Pancreas (tissue), 10 donors: ENCODE results near the gene XIST. TPM values are rescaled to one million over a fixed set of nuclear protein-coding genes. Genes with fewer than 3 reads are reported as not detected.

Experiments
- ATAC-seq, 4 donors: fragments of 200-7000 bp; cut with Tn5 transposase; one replicate each; pipeline versions ENCODE4 v1.8.0 to v1.9.1; 2020; ENCODE audit warnings: mild to moderate bottlenecking in 4 of 4, moderate library complexity in 4 of 4
- DNase-seq, 6 donors: peaks; one replicate each; pipeline ENCODE4 v3.0.0-alpha.2; 2020
- FAIRE-seq: peaks from 2 replicates; lab custom pipeline; 2012; peaks lifted over from hg19 to GRCh38; lab: Jason Lieb, UNC
- H3K27ac ChIP-seq, 4 donors: fragments of 200-600 bp; sonication (generic); 1 replicate in 3 of 4; 2 replicates in 1 of 4; pipeline versions ENCODE4 v1.5.0 to v1.8.0; 2020
- H3K27me3 ChIP-seq, 4 donors: fragments of 200-600 bp; one replicate each; pipeline ENCODE4 v1.8.0; 2021
- H3K36me3 ChIP-seq, 3 donors: fragments of 200-600 bp; sonication (generic) in 1 of 3; one replicate each; pipeline versions ENCODE4 v1.5.0 to v1.8.0; 2020 to 2021
- H3K4me1 ChIP-seq, 3 donors: fragments of 200-600 bp; one replicate each; pipeline ENCODE4 v1.8.0; 2021
- H3K4me3 ChIP-seq, 4 donors: fragments of 200-600 bp; sonication (generic) in 2 of 4; one replicate each; pipeline versions ENCODE4 v1.5.0 to v1.8.0; 2020 to 2021
- H3K9me3 ChIP-seq, 4 donors: fragments of 200-600 bp; one replicate each; pipeline ENCODE4 v1.8.0; 2021
- WGBS, 2 donors: extraction: QIAGEN DNeasy Blood & Tissue Kit; methylation state at CpG; one replicate each; pipeline ENCODE4 v1.1.7; 2013; 5-methylcytosine and 5-hydroxymethylcytosine counted together
- intact Hi-C, 3 donors: fragments of 100-400 bp; cut with DNase I; formaldehyde crosslinking; loops; one replicate each; pipeline versions ENCODE4 v1.11.1 to v1.14.2; 2022
- polyA plus RNA-seq, 2 donors: library from polyadenylated mRNA; stranded (reverse); fragments of 200-250 nt; gene quantifications; one replicate each; pipeline ENCODE4 v1.2.3, GENCODE V29; 2013
- total RNA-seq, 6 donors: library from RNA; stranded (reverse); fragmentation: NEBNext Ultra II Directional in 4 of 6; extraction: Animal tissue kit (Norgen Biotek cat#: 25700) in 4 of 6; gene quantifications; one replicate each; pipeline versions ENCODE4 v1.2.1 to v1.2.4, GENCODE V29; 2021 to 2023
- TF ChIP-seq, protein P1 (sequence below), 4 donors: fragments of 200-600 bp; sonication (generic) in 3 of 4; IDR thresholded peaks; one replicate each; pipeline versions ENCODE4 v1.5.0 to v1.8.0; 2021; ENCODE audit warnings: antibody characterized with exemption in 4 of 4
- donor health status: healthy with polysubstance abuse.
- donor health status: DM: no; HTN: no; CAD: no; lungs with moderate emphysema.
- donor health status: DM: no; HTN: no; CAD: no.
- donor health status: control.
- donor health status: control.
- donor health status: Bipolar disorder and iron deficiency.
- donor health status: DM: yes; HTN: yes; CAD: no.
- donor health status: DM: no; HTN: no; CAD: no.
- donor health status: DM: no; HTN: no; CAD: no.
- donor health status: DM: yes; HTN: yes; CAD: no.

The XIST gene
- total and polyA plus RNA-seq, 8 donors = 0.12 to 409 (median 148) TPM; not detected in 1

GRCh38 chrX:73849073-73849472 lies 3.4 kb downstream of the XIST start:
- Histone ChIP-seq H3K27me3 (no peaks in the 10 kb centered on the region), H3K27ac (no peak overlapping the region), H3K9me3 (no peaks in the 10 kb centered on the region), H3K4me1 (peaks cover 0 to 3% (median 3%) of the 10 kb centered on the region in 3 donors), H3K36me3 (no peaks in the 10 kb centered on the region), H3K4me3 (peak overlapping the region in 2 of 4 donors; percentile 23 to 35)
- WGBS, 2 donors = 49 to 63% methylated on average over 5 of the region's 5 CpGs
- TF ChIP-seq, protein P1, sequence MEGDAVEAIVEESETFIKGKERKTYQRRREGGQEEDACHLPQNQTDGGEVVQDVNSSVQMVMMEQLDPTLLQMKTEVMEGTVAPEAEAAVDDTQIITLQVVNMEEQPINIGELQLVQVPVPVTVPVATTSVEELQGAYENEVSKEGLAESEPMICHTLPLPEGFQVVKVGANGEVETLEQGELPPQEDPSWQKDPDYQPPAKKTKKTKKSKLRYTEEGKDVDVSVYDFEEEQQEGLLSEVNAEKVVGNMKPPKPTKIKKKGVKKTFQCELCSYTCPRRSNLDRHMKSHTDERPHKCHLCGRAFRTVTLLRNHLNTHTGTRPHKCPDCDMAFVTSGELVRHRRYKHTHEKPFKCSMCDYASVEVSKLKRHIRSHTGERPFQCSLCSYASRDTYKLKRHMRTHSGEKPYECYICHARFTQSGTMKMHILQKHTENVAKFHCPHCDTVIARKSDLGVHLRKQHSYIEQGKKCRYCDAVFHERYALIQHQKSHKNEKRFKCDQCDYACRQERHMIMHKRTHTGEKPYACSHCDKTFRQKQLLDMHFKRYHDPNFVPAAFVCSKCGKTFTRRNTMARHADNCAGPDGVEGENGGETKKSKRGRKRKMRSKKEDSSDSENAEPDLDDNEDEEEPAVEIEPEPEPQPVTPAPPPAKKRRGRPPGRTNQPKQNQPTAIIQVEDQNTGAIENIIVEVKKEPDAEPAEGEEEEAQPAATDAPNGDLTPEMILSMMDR (IDR thresholded peaks at IDR 0.05) = no peak
- intact Hi-C loops = no loop called here
- no peak for FAIRE-seq
- no peak for DNase-seq
- no peak for ATAC-seq

GRCh38 chrX:73847991-73848390 lies 4.5 kb downstream of the XIST start:
- Histone ChIP-seq H3K27ac (no peak overlapping the region), H3K27me3 (no peaks in the 10 kb centered on the region), H3K9me3 (no peaks in the 10 kb centered on the region), H3K4me3 (peak overlapping the region in 1 of 4 donors; percentile 35), H3K36me3 (no peaks in the 10 kb centered on the region), H3K4me1 (peaks cover 0 to 9% (median 8%) of the 10 kb centered on the region in 3 donors)
- TF ChIP-seq, protein P1 (IDR thresholded peaks at IDR 0.05) = no peak
- DNase-seq (no peak), FAIRE-seq (no peak), ATAC-seq (no peak)
- 90 to 100% methylated on average over 1 of the region's 1 CpG for WGBS, 2 donors
- intact Hi-C loops = no loop called here

DNA sequence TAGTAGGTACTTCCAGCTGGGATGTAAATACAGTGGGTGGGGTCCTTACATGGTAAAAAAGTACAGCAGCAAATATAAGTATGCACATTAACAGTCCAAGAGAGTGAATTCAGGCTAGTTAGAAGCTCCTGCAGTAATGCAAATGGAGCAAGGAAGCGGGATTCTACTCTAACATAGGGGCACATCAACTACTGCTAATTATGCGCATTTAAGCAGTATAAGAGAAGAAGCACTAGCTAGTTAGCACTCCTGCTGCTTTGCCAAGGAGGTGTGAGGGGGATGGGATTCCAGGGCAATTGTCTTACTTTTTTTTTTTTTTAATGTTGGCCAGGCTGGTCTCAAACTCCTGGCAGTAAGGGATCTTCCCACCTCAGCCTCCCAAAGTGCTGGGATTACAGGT lies 5.4 kb downstream of the XIST start:
- TF ChIP-seq, protein P1 (IDR thresholded peaks at IDR 0.05) = no peak
- ATAC-seq = no peak
- peaks cover 0 to 10% (median 9%) of the 10 kb centered on the region in 3 donors for H3K4me1 ChIP-seq
- H3K27me3 ChIP-seq = no peaks in the 10 kb centered on the region
- H3K4me3 ChIP-seq = no peak overlapping the region
- intact Hi-C loops = no loop called here
- 83 to 96% methylated on average over 2 of the region's 2 CpGs for WGBS, 2 donors
- no peak for DNase-seq
- H3K36me3 ChIP-seq = no peaks in the 10 kb centered on the region
- no peak for FAIRE-seq
- no peaks in the 10 kb centered on the region for H3K9me3 ChIP-seq
- H3K27ac ChIP-seq = no peak overlapping the region

- intact Hi-C loops = no loop called here
- no peak overlapping the region for H3K4me3 ChIP-seq
- no peaks in the 10 kb centered on the region for H3K9me3 ChIP-seq
- H3K27ac ChIP-seq = no peak overlapping the region
- peaks cover 0 to 12% (median 10%) of the 10 kb centered on the region in 3 donors for H3K4me1 ChIP-seq
- no peaks in the 10 kb centered on the region for H3K27me3 ChIP-seq
- TF ChIP-seq, protein P1 (IDR thresholded peaks at IDR 0.05) = no peak
- ATAC-seq (no peak), FAIRE-seq (no peak), DNase-seq (no peak)
- H3K36me3 ChIP-seq = no peaks in the 10 kb centered on the region
- WGBS, 2 donors = 67 to 81% methylated on average over 4 of the region's 4 CpGs
Observed at GRCh38 chrX:73842541-73843234, 9.8 kb downstream of the XIST start.

DNA sequence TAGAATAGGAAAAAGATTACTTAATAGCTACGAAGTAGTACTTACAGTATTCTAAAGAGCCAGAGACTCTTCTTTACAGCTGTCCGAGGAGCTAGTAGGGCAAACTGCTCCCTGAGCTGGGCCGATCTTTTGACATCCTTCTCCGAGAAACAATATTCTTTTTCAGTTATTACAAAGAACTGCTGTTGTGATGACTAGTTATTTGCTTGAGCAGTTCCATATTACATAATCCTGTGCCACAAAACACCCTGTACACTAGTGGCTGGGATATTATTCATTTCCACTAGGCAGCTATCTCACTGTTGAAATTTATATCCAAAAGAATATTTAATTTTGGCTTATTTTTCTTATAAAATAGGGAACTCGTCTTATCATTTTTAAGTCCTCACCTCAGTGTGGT lies 11.2 kb downstream of the XIST start:
- H3K9me3 ChIP-seq = no peaks in the 10 kb centered on the region
- ATAC-seq = no peak
- no peak for DNase-seq
- H3K4me3 ChIP-seq = no peak overlapping the region
- no peak for FAIRE-seq
- H3K36me3 ChIP-seq = no peaks in the 10 kb centered on the region
- intact Hi-C loops = no loop called here
- WGBS, 2 donors = 59 to 76% methylated on average over 5 of the region's 5 CpGs
- H3K4me1 ChIP-seq = peaks cover 0 to 12% (median 10%) of the 10 kb centered on the region in 3 donors
- H3K27me3 ChIP-seq = no peaks in the 10 kb centered on the region
- no peak overlapping the region for H3K27ac ChIP-seq
- TF ChIP-seq, protein P1 (IDR thresholded peaks at IDR 0.05) = no peak
